SU-DHL-6 (cell line): ENCODE measurements around the gene CACNG8.

Experiments
- H2AFZ ChIP-seq: fragments of 200-600 bp; sonication (generic); 2 replicates; pipeline ENCODE4 v1.6.1; 2014; ENCODE audit warnings: low read depth, mild to moderate bottlenecking, moderate library complexity, mixed read lengths, antibody characterized with exemption, low read length; ENCODE audit not compliant: severe bottlenecking
- H3F3A ChIP-seq: fragments of 200-600 bp; shearing (Covaris generic); 2 replicates; pipeline ENCODE4 v1.6.0; 2016; ENCODE audit warnings: antibody characterized with exemption, mild to moderate bottlenecking; ENCODE audit not compliant: insufficient read depth
- H3K27ac ChIP-seq: fragments of 200-600 bp; sonication (generic); 2 replicates; pipeline ENCODE4 v1.5.1; 2016; ENCODE audit warnings: low read depth, mild to moderate bottlenecking, low read length, moderate library complexity, mixed read lengths
- H3K27me3 ChIP-seq: fragments of 200-600 bp; sonication (generic), shearing (Covaris generic); 2 replicates; pipeline ENCODE4 v1.6.0; 2014; ENCODE audit warnings: mild to moderate bottlenecking, low read length
- H3K36me3 ChIP-seq: fragments of 200-600 bp; sonication (generic); 2 replicates; pipeline ENCODE4 v1.6.1; 2014; ENCODE audit warnings: mild to moderate bottlenecking, low read length, mixed read lengths
- H3K4me2 ChIP-seq: fragments of 300-600, 200-600 bp; shearing (Covaris generic), sonication (generic); 2 replicates; pipeline ENCODE4 v1.6.0; 2014; ENCODE audit warnings: low read length, low read depth, mild to moderate bottlenecking; ENCODE audit not compliant: poor library complexity, severe bottlenecking
- H3K4me3 ChIP-seq: fragments of 200-600 bp; sonication (generic); 2 replicates; pipeline ENCODE4 v1.5.1; 2014; ENCODE audit warnings: antibody characterized with exemption, low read length, mild to moderate bottlenecking, mixed read lengths; ENCODE audit not compliant: insufficient read depth, poor library complexity, severe bottlenecking
- H3K79me2 ChIP-seq: fragments of 200-600 bp; sonication (generic); 2 replicates; pipeline ENCODE4 v1.6.1; 2014; ENCODE audit warnings: mild to moderate bottlenecking, low read length, moderate library complexity; ENCODE audit not compliant: insufficient read depth
- H3K9ac ChIP-seq: fragments of 200-600 bp; sonication (generic); 2 replicates; pipeline ENCODE4 v1.7.0; 2014; ENCODE audit warnings: mild to moderate bottlenecking, low read length
- H3K9me2 ChIP-seq: fragments of 200-600 bp; sonication (generic); replicated peaks from 2 replicates; pipeline ENCODE4 v1.6.1; 2014; ENCODE audit warnings: low read length; ENCODE audit not compliant: insufficient read depth
- H3K9me3 ChIP-seq: fragments of 200-600 bp; sonication (generic); 2 replicates; pipeline ENCODE4 v1.6.1; 2014; ENCODE audit warnings: low read length, mixed read lengths; ENCODE audit not compliant: insufficient read depth
- H4K20me1 ChIP-seq: fragments of 200-600 bp; sonication (generic); 2 replicates; pipeline ENCODE4 v1.6.1; 2014; ENCODE audit warnings: low read depth, mild to moderate bottlenecking, antibody characterized with exemption, low read length, moderate library complexity, mixed read lengths
- EZH2phosphoT487 ChIP-seq: fragments of 200-600 bp; sonication (generic), shearing (Covaris generic); conservative IDR thresholded peaks from 2 replicates; pipeline ENCODE4 v1.6.1; 2018; ENCODE audit warnings: mild to moderate bottlenecking, antibody characterized with exemption, low read length, moderate library complexity, mixed read lengths
- TF ChIP-seq, protein P1 (sequence below): fragments of 200-600 bp; sonication (generic); IDR thresholded peaks from one replicate; pipeline ENCODE4 v1.5.1; 2017; ENCODE audit warnings: antibody characterized with exemption, mild to moderate bottlenecking, low read length, moderate library complexity; ENCODE audit not compliant: insufficient read depth, poor library complexity, severe bottlenecking

CACNG8 gene

DNA sequence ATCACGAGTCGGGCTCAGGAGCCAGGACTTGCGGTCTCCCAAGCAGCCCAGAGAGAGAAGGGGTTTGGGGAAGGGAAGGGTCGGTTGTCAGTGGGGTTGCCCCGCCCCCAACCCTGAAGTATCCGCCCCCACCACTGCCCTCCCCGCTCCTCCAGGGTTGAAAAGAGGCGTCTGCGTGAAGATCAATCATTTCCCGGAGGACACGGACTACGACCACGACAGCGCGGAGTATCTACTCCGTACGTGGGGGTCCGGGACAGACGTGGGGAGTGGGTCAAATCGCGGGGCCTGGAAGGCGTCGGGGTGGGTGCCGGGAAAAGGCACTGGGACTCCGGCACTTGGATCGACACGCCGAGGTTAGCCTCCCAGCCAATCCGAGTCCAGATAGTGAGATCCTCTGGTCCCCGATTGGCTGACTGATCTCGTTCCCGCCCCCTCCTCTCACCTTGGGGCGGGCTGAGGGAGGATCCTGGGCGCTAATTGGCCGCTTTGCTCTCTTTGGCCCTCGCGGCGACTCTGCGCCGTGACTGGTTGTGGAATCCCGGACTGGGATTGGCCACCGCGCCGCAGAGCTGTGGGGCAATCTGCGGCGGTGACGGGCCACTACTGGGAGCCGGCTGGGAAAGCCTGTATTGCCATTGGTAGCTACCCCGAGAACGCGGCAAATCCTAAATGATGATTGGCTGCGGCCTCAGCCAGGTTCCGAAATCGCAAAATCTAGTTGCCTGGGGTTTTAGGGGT is 15.4 kb downstream of the CACNG8 start:
- no peaks in the 10 kb centered on the region for H4K20me1 ChIP-seq
- no peak overlapping the region for H3K27ac ChIP-seq
- no peaks in the 10 kb centered on the region for H3F3A ChIP-seq
- H3K36me3 ChIP-seq, result no peaks in the 10 kb centered on the region
- no peak overlapping the region for H3K4me3 ChIP-seq
- no peak for TF ChIP-seq EZH2phosphoT487
- TF ChIP-seq, protein P1, sequence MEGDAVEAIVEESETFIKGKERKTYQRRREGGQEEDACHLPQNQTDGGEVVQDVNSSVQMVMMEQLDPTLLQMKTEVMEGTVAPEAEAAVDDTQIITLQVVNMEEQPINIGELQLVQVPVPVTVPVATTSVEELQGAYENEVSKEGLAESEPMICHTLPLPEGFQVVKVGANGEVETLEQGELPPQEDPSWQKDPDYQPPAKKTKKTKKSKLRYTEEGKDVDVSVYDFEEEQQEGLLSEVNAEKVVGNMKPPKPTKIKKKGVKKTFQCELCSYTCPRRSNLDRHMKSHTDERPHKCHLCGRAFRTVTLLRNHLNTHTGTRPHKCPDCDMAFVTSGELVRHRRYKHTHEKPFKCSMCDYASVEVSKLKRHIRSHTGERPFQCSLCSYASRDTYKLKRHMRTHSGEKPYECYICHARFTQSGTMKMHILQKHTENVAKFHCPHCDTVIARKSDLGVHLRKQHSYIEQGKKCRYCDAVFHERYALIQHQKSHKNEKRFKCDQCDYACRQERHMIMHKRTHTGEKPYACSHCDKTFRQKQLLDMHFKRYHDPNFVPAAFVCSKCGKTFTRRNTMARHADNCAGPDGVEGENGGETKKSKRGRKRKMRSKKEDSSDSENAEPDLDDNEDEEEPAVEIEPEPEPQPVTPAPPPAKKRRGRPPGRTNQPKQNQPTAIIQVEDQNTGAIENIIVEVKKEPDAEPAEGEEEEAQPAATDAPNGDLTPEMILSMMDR, result no peak
- H3K79me2 ChIP-seq, result no peaks in the 10 kb centered on the region
- no peak overlapping the region for H3K9ac ChIP-seq
- no peak overlapping the region for H3K4me2 ChIP-seq
- H3K9me2 ChIP-seq, result no peaks in the 10 kb centered on the region
- no peaks in the 10 kb centered on the region for H3K27me3 ChIP-seq
- H2AFZ ChIP-seq, result peak overlapping the region; percentile 93
- H3K9me3 ChIP-seq, result no peaks in the 10 kb centered on the region

DNA sequence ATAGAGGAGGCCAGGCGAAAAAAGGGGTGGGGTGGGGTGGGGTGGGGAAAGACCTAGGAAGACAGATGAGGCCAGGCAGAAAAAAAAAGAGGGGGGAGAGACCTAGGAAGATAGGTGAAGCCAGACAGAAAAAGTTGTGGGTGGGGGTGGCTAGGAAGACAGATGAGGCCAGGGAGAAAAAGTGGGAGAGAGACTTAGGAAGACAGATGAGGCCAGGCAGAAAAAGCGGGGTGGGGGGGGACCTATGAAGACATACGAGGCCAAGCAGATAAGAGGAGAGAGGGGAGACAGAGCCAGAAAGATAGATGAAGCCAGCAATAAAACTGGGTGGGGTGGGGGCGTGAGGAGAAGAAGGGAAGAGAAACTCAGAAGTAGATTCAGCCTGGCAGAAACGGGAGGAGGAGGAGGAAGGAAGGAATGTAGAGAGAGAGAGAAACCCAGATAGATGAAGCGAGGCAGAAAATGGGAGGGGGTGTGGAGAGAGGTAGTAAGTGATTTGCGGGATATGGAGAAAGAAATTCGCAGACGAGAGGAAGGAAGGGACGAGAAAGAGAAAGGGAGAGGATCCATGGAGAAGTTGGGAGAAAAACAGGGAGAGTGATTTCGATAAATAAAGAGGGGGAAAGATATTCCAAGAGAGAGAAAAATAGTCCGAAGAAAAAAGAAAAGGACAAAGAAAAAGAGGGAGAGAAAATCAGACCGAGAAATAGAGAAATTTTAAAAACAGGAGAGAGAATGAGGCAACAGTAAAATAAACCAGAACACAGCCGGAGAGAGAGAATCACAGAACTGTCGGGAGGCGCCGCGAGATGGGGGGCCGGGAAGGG is 16.5 kb downstream of the CACNG8 start:
- Histone ChIP-seq H3K9me2 (no peaks in the 10 kb centered on the region), H2AFZ (no peak overlapping the region), H3K27ac (no peak overlapping the region), H3K9ac (no peak overlapping the region), H3K4me3 (no peak overlapping the region), H3K9me3 (no peaks in the 10 kb centered on the region), H3K27me3 (no peaks in the 10 kb centered on the region), H3K79me2 (no peaks in the 10 kb centered on the region), H4K20me1 (no peaks in the 10 kb centered on the region), H3K4me2 (no peak overlapping the region), H3F3A (no peaks in the 10 kb centered on the region), H3K36me3 (no peaks in the 10 kb centered on the region)
- TF ChIP-seq, protein P1, result no peak
- TF ChIP-seq EZH2phosphoT487, result no peak

DNA sequence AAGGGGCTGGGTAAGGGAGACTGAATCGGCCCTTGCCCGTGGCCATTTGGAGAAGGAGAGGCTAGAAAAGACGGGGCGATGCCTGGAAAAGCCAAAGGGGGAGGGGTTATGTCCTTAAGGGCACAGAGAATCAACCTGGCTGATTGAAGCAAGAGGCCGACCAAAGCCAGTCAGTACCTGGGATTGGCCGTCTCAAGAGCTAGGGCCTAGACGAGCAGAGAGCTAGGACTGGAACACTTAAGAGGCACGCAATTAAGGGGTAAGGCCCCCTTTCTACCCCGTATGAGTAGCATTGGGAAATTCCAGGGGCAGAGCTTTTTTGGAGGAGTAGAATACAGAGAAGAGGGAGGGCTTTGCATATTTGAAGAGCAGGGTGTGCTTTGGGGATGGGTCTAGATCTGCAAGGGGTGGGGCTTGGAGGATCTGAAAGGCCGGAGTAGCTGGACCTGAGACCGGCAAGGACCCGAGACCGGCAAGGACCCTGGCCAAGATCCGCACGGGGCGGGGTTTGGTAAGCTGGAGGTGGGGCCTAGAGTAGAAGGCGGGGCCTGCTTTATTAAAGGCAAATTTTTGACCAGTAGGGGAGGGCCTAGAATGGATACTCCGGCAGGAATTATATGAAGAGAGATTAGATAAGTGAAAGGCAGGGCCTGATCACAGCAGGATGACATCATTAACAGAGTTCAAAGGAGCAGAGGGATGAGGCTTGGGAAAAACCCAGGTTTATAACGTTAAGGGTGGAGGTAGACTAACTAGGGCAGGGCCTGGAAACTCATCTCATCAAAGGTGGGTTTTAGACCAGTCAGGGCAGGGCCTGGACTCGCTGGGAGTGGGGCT is 18.0 kb downstream of the CACNG8 start:
- H3K9ac ChIP-seq, result no peak overlapping the region
- H3K27ac ChIP-seq, result no peak overlapping the region
- H3K36me3 ChIP-seq, result no peaks in the 10 kb centered on the region
- no peak overlapping the region for H3K4me3 ChIP-seq
- no peaks in the 10 kb centered on the region for H3K79me2 ChIP-seq
- no peak overlapping the region for H2AFZ ChIP-seq
- no peaks in the 10 kb centered on the region for H3K9me2 ChIP-seq
- H4K20me1 ChIP-seq, result no peaks in the 10 kb centered on the region
- TF ChIP-seq, protein P1, result no peak
- no peak for TF ChIP-seq EZH2phosphoT487
- H3K27me3 ChIP-seq, result no peaks in the 10 kb centered on the region
- no peaks in the 10 kb centered on the region for H3F3A ChIP-seq
- no peak overlapping the region for H3K4me2 ChIP-seq
- no peaks in the 10 kb centered on the region for H3K9me3 ChIP-seq
